ENCODE measurements around the gene PLS3. TPM values are rescaled to one million over a fixed set of nuclear protein-coding genes. Genes with fewer than 3 reads are reported as not detected.

The PLS3 gene
- total and polyA plus RNA-seq, 2 of the 4 experiments (the other 2 are of a cell fraction), result 158 to 252 TPM

GRCh38 chrX:115589419-115589818, 28.4 kb downstream of the PLS3 start:
- Histone ChIP-seq H3K27ac (ENCODE audit: insufficient read depth, low read length) (no peak overlapping the region), H2BK120ac (ENCODE audit: low read depth, low read length) (no peak overlapping the region), H2AK9ac (replicated peaks; ENCODE audit: low read depth, low read length, poor library complexity) (no peak overlapping the region), H3K4me3 (ENCODE audit: insufficient read depth, low read depth, low read length) (no peak overlapping the region), H3K4ac (ENCODE audit: low read depth, low read length) (no peak overlapping the region), H4K20me1 (ENCODE audit: insufficient read depth, low read length) (no peaks in the 10 kb centered on the region; the same call in 1 of the 2 replicates), H3K9me3 (ENCODE audit: control insufficient read depth, insufficient read depth, low read length) (no peaks in the 10 kb centered on the region), H3K9ac (ENCODE audit: low read depth, low read length) (no peak overlapping the region), H3K23ac (ENCODE audit: low read depth, low read length) (no peak overlapping the region), H3K36me3 (ENCODE audit: control insufficient read depth, insufficient read depth, low read length) (no peaks in the 10 kb centered on the region), H2AFZ (replicated peaks; ENCODE audit: low read length, poor library complexity) (no peak overlapping the region), H2BK15ac (ENCODE audit: low read depth, low read length) (no peak overlapping the region), H3K18ac (ENCODE audit: low read depth, low read length) (no peak overlapping the region), H3K79me1 (ENCODE audit: low read depth in 1 of 2, low read length in 2 of 2) (no peaks in the 10 kb centered on the region), H2AK5ac (ENCODE audit: low read depth, low read length) (no peak overlapping the region), H3K14ac (replicated peaks; ENCODE audit: low read depth, low read length) (no peak overlapping the region), H3K27me3 (ENCODE audit: control insufficient read depth, insufficient read depth, low read length) (peaks cover 6% of the 10 kb centered on the region), H4K8ac (ENCODE audit: low read depth in 2 of 2, low read length in 2 of 2) (no peak overlapping the region; a peak in 1 of 4 replicates), H3K9me1 (ENCODE audit: insufficient read depth, low read length) (no peaks in the 10 kb centered on the region), H4K91ac (ENCODE audit: insufficient read depth, low read depth, low read length) (no peak overlapping the region), H3K4me1 (ENCODE audit: control insufficient read depth, insufficient read depth, low read length) (peaks cover 9% of the 10 kb centered on the region; the same call in 1 of the 2 replicates), H2BK5ac (ENCODE audit: low read depth, low read length, poor library complexity, severe bottlenecking) (no peak overlapping the region), H4K5ac (ENCODE audit: low read depth, low read length) (no peak overlapping the region), H2BK20ac (ENCODE audit: low read depth, low read length) (no peak overlapping the region), H3K4me2 (ENCODE audit: low read depth, low read length) (no peak overlapping the region), H3K56ac (ENCODE audit: extremely low read depth, insufficient read depth, low read length) (no peak overlapping the region)
- TF ChIP-seq ELK1 (IDR thresholded peaks at IDR 0.05; ENCODE audit: borderline replicate concordance, low read depth, low read length) (no peak), CTCF (conservative IDR thresholded peaks at IDR 0.05; ENCODE audit: low read depth, low read length) (no peak), CEBPB (IDR thresholded peaks at IDR 0.05; ENCODE audit: low read depth, low read length) (no peak), MXI1 (IDR thresholded peaks at IDR 0.05; ENCODE audit: borderline replicate concordance, low read depth, low read length) (no peak), RAD21 (IDR thresholded peaks at IDR 0.05; ENCODE audit: low read length) (no peak), USF2 (IDR thresholded peaks at IDR 0.05; ENCODE audit: low read depth, low read length) (no peak), RCOR1 (IDR thresholded peaks at IDR 0.05; ENCODE audit: insufficient replicate concordance, low read length) (no peak), CHD1 (IDR thresholded peaks at IDR 0.05; ENCODE audit: low read depth, low read length) (no peak), FOS (IDR thresholded peaks at IDR 0.05; ENCODE audit: low read depth, low read length) (no peak), MAFK (IDR thresholded peaks at IDR 0.05; ENCODE audit: low read depth, low read length) (no peak)
- in situ Hi-C loops (cut with MboI; ENCODE audit: low sequenced_read_pairs), result no loop called here
- ChIA-PET CTCF (no interaction called here), POLR2A (ENCODE audit: unreplicated experiment) (no interaction called here)
- intact Hi-C loops (cut with micrococcal nuclease), result no loop called here
- no peak for DNase-seq
- no TSS peak for BruUV-seq (replicated peaks)
- no peak for ATAC-seq (ENCODE audit: low read depth)
- dilution Hi-C loops (cut with HindIII; ENCODE audit: low sequenced_read_pairs, unreplicated experiment), result no loop called here
- WGBS, 2 experiments (ENCODE audit: extremely low coverage in 2 of 2, insufficient read length in 1 of 2), result no CpG with 5 or more reads among the region's 4 CpGs

Measured in IMR-90 (cell line).